ENCODE data around the gene IDH3A.
A peak's percentile ranks its signal among the peaks of the same experiment; 100 is the strongest.

The IDH3A gene

GRCh38 chr15:78149068-78149804 is at the start of gene IDH3A:
IDH3A (plus strand) TSS chr15:78149362; CDS start chr15:78149404, 42 bp downstream.
- DNase-seq (ENCODE audit: low spot score), result peak; percentile 94

- DNase-seq (ENCODE audit: low spot score), result no peak
These were observed 48.3 kb upstream of the IDH3A start for GRCh38 chr15:78100886-78101285.

- DNase-seq (ENCODE audit: low spot score), result no peak
These were observed 47.6 kb upstream of the IDH3A start for GRCh38 chr15:78101423-78102105.

GRCh38 chr15:78102211-78102610 is 47.0 kb upstream of the IDH3A start:
- no peak for DNase-seq (ENCODE audit: low spot score)

GRCh38 chr15:78102741-78103140 is 46.4 kb upstream of the IDH3A start:
- DNase-seq (ENCODE audit: low spot score), result no peak

- DNase-seq (ENCODE audit: low spot score), result no peak
These were observed 45.6 kb upstream of the IDH3A start for GRCh38 chr15:78103406-78104118.

- DNase-seq (ENCODE audit: low spot score), result no peak
These were observed 45.1 kb upstream of the IDH3A start for GRCh38 chr15:78104119-78104479.

- no peak for DNase-seq (ENCODE audit: low spot score)
These were observed 44.3 kb upstream of the IDH3A start for GRCh38 chr15:78104566-78105475.

- DNase-seq (ENCODE audit: low spot score), result no peak
These were observed 43.5 kb upstream of the IDH3A start for GRCh38 chr15:78105476-78106241.

- no peak for DNase-seq (ENCODE audit: low spot score)
These were observed 41.7 kb upstream of the IDH3A start for GRCh38 chr15:78107471-78107870.

- peak; percentile 93 for DNase-seq (ENCODE audit: low spot score)
These were observed 40.7 kb upstream of the IDH3A start for GRCh38 chr15:78108300-78109084.

- DNase-seq (ENCODE audit: low spot score), result no peak
These were observed 40.0 kb upstream of the IDH3A start for GRCh38 chr15:78109156-78109555.

- DNase-seq (ENCODE audit: low spot score), result no peak
These were observed 39.1 kb upstream of the IDH3A start for GRCh38 chr15:78110096-78110495.

- DNase-seq (ENCODE audit: low spot score), result no peak
These were observed 38.2 kb upstream of the IDH3A start for GRCh38 chr15:78110916-78111475.

- no peak for DNase-seq (ENCODE audit: low spot score)
These were observed 37.4 kb upstream of the IDH3A start for GRCh38 chr15:78111788-78112187.

- DNase-seq (ENCODE audit: low spot score), result no peak
These were observed 36.6 kb upstream of the IDH3A start for GRCh38 chr15:78112551-78112950.

GRCh38 chr15:78120523-78120922 is 28.6 kb upstream of the IDH3A start:
- DNase-seq (ENCODE audit: low spot score), result no peak

GRCh38 chr15:78125267-78125666 is 23.9 kb upstream of the IDH3A start:
- no peak for DNase-seq (ENCODE audit: low spot score)

GRCh38 chr15:78127882-78128281 is 21.3 kb upstream of the IDH3A start:
- DNase-seq (ENCODE audit: low spot score), result peak; percentile 37

Measured in HuH-7 (cell line).